HCT116 (cell line): ENCODE data around the gene RCAN2. TPM values are rescaled to one million over a fixed set of nuclear protein-coding genes. Genes with fewer than 3 reads are reported as not detected.

ENCODE experiments used
- ATAC-seq: fragments of 200-7000 bp; cut with Tn5 transposase; 2 replicates; pipeline ENCODE4 v1.9.1; 2020; ENCODE audit warnings: mild to moderate bottlenecking, moderate library complexity
- BruUV-seq: library from RNA; stranded (reverse); fragments of 400-500 nt; replicated peaks from 2 replicates; lab custom pipeline; 2021; lab: Mats Ljungman, UMichigan
- CTCF ChIA-PET: fragments of 300-600 bp; sonication (Branson Sonifier 250); formaldehyde crosslinking; loops from one replicate; lab custom pipeline; 2021; ENCODE audit warnings: antibody characterized with exemption; lab: Charles Lee
- POLR2A ChIA-PET: fragments of 300-600, 350-600 bp; sonication (Branson Sonifier 250); formaldehyde crosslinking; loops from one replicate; lab custom pipeline; 2021; ENCODE audit warnings: antibody characterized with exemption; lab: Charles Lee
- RAD21 ChIA-PET, 2 experiments: fragments of 300-600 bp; sonication (Branson Sonifier 250); formaldehyde crosslinking; loops; one replicate each; lab custom pipeline; 2023; ENCODE audit warnings: low total read pairs in 2 of 2; ENCODE audit not compliant: uncharacterized antibody in 2 of 2, unreplicated experiment in 2 of 2, low non-redundant PET in 1 of 2; lab: Charles Lee
- DNase-seq: peaks from one replicate; pipeline ENCODE4 v3.0.0-alpha.2; 2010; ENCODE audit warnings: low read depth, low spot score
- H2AFZ ChIP-seq: fragments of 200-600 bp; shearing (Covaris generic), sonication (generic); 2 replicates; pipeline ENCODE4 v1.6.1; 2017; ENCODE audit warnings: low read depth, mixed run types, mixed read lengths, antibody characterized with exemption, low read length; ENCODE audit not compliant: poor library complexity, severe bottlenecking
- H3K27ac ChIP-seq: 2 replicates; pipeline ENCODE4 v1.5.1; 2012; ENCODE audit warnings: low read depth, low read length
- H3K27me3 ChIP-seq: fragments of 200-600 bp; sonication (generic); 2 replicates; pipeline ENCODE4 v1.6.1; 2016; ENCODE audit warnings: mixed run types, low read length, mixed read lengths; ENCODE audit not compliant: insufficient read depth
- H3K36me3 ChIP-seq, 2 experiments: fragments of 200-500 bp in 1 of 2; fragments of 200-600 bp in 1 of 2; sonication (Bioruptor generic) in 1 of 2; sonication (generic) in 1 of 2; 2 replicates each; pipeline versions ENCODE4 v1.5.1 to v1.6.1; 2014 to 2016; ENCODE audit warnings: low read length in 2 of 2, inconsistent platforms in 1 of 2, mixed read lengths in 1 of 2, mixed run types in 1 of 2; ENCODE audit not compliant: insufficient read depth in 2 of 2, control insufficient read depth in 1 of 2
- H3K4me1 ChIP-seq, 2 experiments: fragments of 200-600 bp in 1 of 2; sonication (generic) in 1 of 2; 2 replicates each; pipeline versions ENCODE4 v1.5.1 to v1.6.1; 2012 to 2017; ENCODE audit warnings: low read length in 2 of 2, inconsistent platforms in 1 of 2, mild to moderate bottlenecking in 1 of 2, mixed read lengths in 1 of 2, mixed run types in 1 of 2, moderate library complexity in 1 of 2; ENCODE audit not compliant: insufficient read depth in 2 of 2, control insufficient read depth in 1 of 2
- H3K4me2 ChIP-seq: fragments of 200-600 bp; sonication (generic); 2 replicates; pipeline ENCODE4 v1.6.1; 2017; ENCODE audit warnings: mixed run types, low read length, mixed read lengths
- H3K4me3 ChIP-seq, 2 experiments: fragments of 200-600 bp in 1 of 2; sonication (generic) in 1 of 2; replicated peaks in 1 of 2; 2 replicates each; pipeline ENCODE4 v1.5.1; 2011 to 2016; ENCODE audit warnings: low read length in 2 of 2, control low read depth in 1 of 2, low read depth in 1 of 2, mild to moderate bottlenecking in 1 of 2, mixed read lengths in 1 of 2, mixed run types in 1 of 2
- H3K79me2 ChIP-seq: fragments of 200-600 bp; sonication (generic); 2 replicates; pipeline ENCODE4 v1.6.1; 2017; ENCODE audit warnings: mild to moderate bottlenecking, mixed run types, low read length, moderate library complexity, mixed read lengths; ENCODE audit not compliant: insufficient read depth
- H3K9ac ChIP-seq: fragments of 200-600 bp; sonication (generic); 2 replicates; pipeline ENCODE4 v1.6.1; 2016; ENCODE audit warnings: low read length, mixed read lengths
- H3K9me2 ChIP-seq: fragments of 200-600 bp; sonication (generic), shearing (Covaris generic); 2 replicates; pipeline ENCODE4 v1.6.1; 2017; ENCODE audit warnings: mixed run types, mild to moderate bottlenecking, moderate library complexity; ENCODE audit not compliant: insufficient read depth
- H3K9me3 ChIP-seq, 2 experiments: fragments of 200-500 bp in 1 of 2; fragments of 200-600 bp in 1 of 2; sonication (Bioruptor generic) in 1 of 2; sonication (generic) in 1 of 2; 2 replicates each; pipeline ENCODE4 v1.6.1; 2014 to 2017; ENCODE audit warnings: low read length in 2 of 2, mixed read lengths in 2 of 2, inconsistent platforms in 1 of 2, low read depth in 1 of 2, mild to moderate bottlenecking in 1 of 2, mixed run types in 1 of 2, moderate library complexity in 1 of 2; ENCODE audit not compliant: control insufficient read depth in 1 of 2, insufficient read depth in 1 of 2
- H4K20me1 ChIP-seq: fragments of 200-600 bp; sonication (generic), shearing (Covaris generic); 2 replicates; pipeline ENCODE4 v1.6.1; 2017; ENCODE audit warnings: mixed run types, mild to moderate bottlenecking, moderate library complexity; ENCODE audit not compliant: insufficient read depth
- CBX3 ChIP-seq: IDR thresholded peaks from 2 replicates; pipeline ENCODE4 v1.6.1; 2012; ENCODE audit warnings: low read depth
- CTCF ChIP-seq, 3 experiments: fragments of 200-600 bp in 1 of 3; sonication (generic) in 1 of 3; IDR thresholded peaks in 2 of 3; conservative IDR thresholded peaks in 1 of 3; 2 replicates each; pipeline ENCODE4 v1.5.1; 2012 to 2017; ENCODE audit warnings: low read depth in 2 of 3, low read length in 2 of 3, antibody characterized with exemption in 1 of 3, borderline replicate concordance in 1 of 3, control low read depth in 1 of 3, mild to moderate bottlenecking in 1 of 3, mixed read lengths in 1 of 3, mixed run types in 1 of 3, moderate library complexity in 1 of 3; ENCODE audit not compliant: insufficient read depth in 1 of 3
- EGR1 ChIP-seq: IDR thresholded peaks from 2 replicates; pipeline ENCODE4 v1.6.1; 2012; ENCODE audit warnings: low read depth
- ELF1 ChIP-seq: IDR thresholded peaks from 2 replicates; pipeline ENCODE4 v1.6.1; 2012; ENCODE audit warnings: low read depth, borderline replicate concordance
- FOSL1 ChIP-seq: IDR thresholded peaks from 2 replicates; pipeline ENCODE4 v1.6.1; 2012; ENCODE audit warnings: low read depth
- JUND ChIP-seq: IDR thresholded peaks from 2 replicates; pipeline ENCODE4 v1.6.1; 2012
- POLR2A ChIP-seq: IDR thresholded peaks from 2 replicates; pipeline ENCODE4 v1.7.0; 2011; ENCODE audit warnings: borderline replicate concordance; ENCODE audit not compliant: insufficient read depth, insufficient read length; ENCODE audit errors: extremely low read depth
- RAD21 ChIP-seq: IDR thresholded peaks from 2 replicates; pipeline ENCODE4 v1.6.1; 2012; ENCODE audit warnings: low read depth, mild to moderate bottlenecking
- REST ChIP-seq: IDR thresholded peaks from 2 replicates; pipeline ENCODE4 v1.6.1; 2012; ENCODE audit warnings: low read depth
- SP1 ChIP-seq: IDR thresholded peaks from 2 replicates; pipeline ENCODE4 v1.6.1; 2012; ENCODE audit warnings: low read depth
- SRF ChIP-seq: IDR thresholded peaks from 2 replicates; pipeline ENCODE4 v1.6.1; 2012; ENCODE audit warnings: low read depth
- TCF7L2 ChIP-seq: IDR thresholded peaks from 2 replicates; pipeline ENCODE4 v1.7.0; 2011; ENCODE audit warnings: borderline replicate concordance, inconsistent platforms; ENCODE audit not compliant: insufficient read depth, insufficient read length; ENCODE audit errors: extremely low read depth
- YY1 ChIP-seq: IDR thresholded peaks from 2 replicates; pipeline ENCODE4 v1.6.1; 2011; ENCODE audit warnings: low read length, low read depth, moderate library complexity, mild to moderate bottlenecking; ENCODE audit not compliant: insufficient replicate concordance; ENCODE audit errors: extremely low read depth
- ZBTB33 ChIP-seq: IDR thresholded peaks from 2 replicates; pipeline ENCODE4 v1.6.1; 2011; ENCODE audit warnings: mild to moderate bottlenecking, low read length, moderate library complexity; ENCODE audit not compliant: insufficient replicate concordance; ENCODE audit errors: extremely low read depth
- ZFX ChIP-seq: fragments of 450-650 bp; IDR thresholded peaks from 2 replicates; pipeline ENCODE4 v1.6.1; 2017
- intact Hi-C: fragments of 100-400 bp; cut with micrococcal nuclease; formaldehyde crosslinking; loops from 2 replicates; pipeline ENCODE4 v1.10.0; 2022
- total RNA-seq: library from RNA; stranded (reverse); gene quantifications from one replicate; pipeline ENCODE4 v1.2.1, GENCODE V29; 2021; ENCODE audit not compliant: unreplicated experiment

Gene RCAN2
- total RNA-seq, 1 experiment from 2014 or later, result 0.57 TPM

DNA sequence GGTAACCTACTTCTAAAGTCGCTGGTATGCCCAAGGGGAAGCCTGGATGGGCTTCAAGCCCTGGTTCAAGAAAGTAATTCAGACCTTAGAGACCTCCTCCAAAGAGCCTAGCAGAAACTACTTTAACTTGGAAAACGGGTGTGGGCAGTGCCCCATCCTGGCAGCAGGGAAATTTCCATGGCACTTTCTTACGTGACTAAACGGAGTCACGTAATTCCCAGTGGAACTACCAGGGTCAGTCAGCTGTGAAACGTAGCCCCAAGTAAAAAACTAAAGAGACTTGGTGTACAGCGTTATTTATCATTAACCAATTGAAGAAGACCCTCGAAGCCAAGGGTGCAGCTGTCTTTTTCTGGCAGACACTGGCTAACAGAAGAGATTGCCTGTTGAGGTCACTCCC lies 114.0 kb downstream of the RCAN2 start:
- BruUV-seq, result no TSS peak
- Histone ChIP-seq H3K27me3 (no peaks in the 10 kb centered on the region), H4K20me1 (no peaks in the 10 kb centered on the region), H3K9me3 (no peaks in the 10 kb centered on the region), H3K4me2 (no peak overlapping the region), H3K4me1 (0 out of 4 replicates have a peak, but pooled peaks cover 0 to 3% of the 10 kb centered on the region in 2 experiments), H3K27ac (no peak overlapping the region), H2AFZ (no peak overlapping the region), H3K79me2 (no peaks in the 10 kb centered on the region)
- ChIA-PET RAD21 (interaction anchor here in 1 of 2 experiments (0.6 kb wide), 1 partner anchor 70 kb away, joined by 3 read pairs; no protein-coding TSS in a partner anchor), POLR2A (no interaction called here)
- intact Hi-C loops, result no loop called here
- no peak for ATAC-seq
- TF ChIP-seq SRF (no peak), SP1 (no peak), FOSL1 (no peak), POLR2A (no peak), ZBTB33 (no peak), TCF7L2 (no peak), CBX3 (no peak), ELF1 (no peak), JUND (no peak), EGR1 (no peak), RAD21 (no peak), ZFX (no peak), CTCF (IDR thresholded peaks at IDR 0.05 in 2 of 3, conservative IDR thresholded peaks at IDR 0.05 in 1 of 3; ENCODE audit: borderline replicate concordance in 1 of 3, insufficient read depth in 1 of 3, low read depth in 2 of 3, low read length in 2 of 3) (no peak), REST (no peak), YY1 (no peak)
- TF ChIP-seq, all 23 proteins: peak for 0
- Histone ChIP-seq H3K4me3 (no peak overlapping the region), H3K36me3 (no peaks in the 10 kb centered on the region), H3K9ac (no peak overlapping the region), H3K9me2 (no peaks in the 10 kb centered on the region)
- DNase-seq, result no peak
- CTCF ChIA-PET, result no interaction called here
